DND-41 (cell line): ENCODE data around the gene PACRG.

Source experiments
- EZH2 ChIP-seq: IDR thresholded peaks from 3 replicates; pipeline ENCODE4 v1.6.1; 2012; ENCODE audit warnings: borderline replicate concordance, low read depth, mild to moderate bottlenecking, moderate library complexity, low read length, inconsistent platforms; ENCODE audit not compliant: severe bottlenecking
- TF ChIP-seq, protein P1 (sequence below): IDR thresholded peaks from 2 replicates; pipeline ENCODE4 v1.5.1; 2012; ENCODE audit warnings: borderline replicate concordance, low read length, moderate library complexity, mild to moderate bottlenecking; ENCODE audit not compliant: poor library complexity, severe bottlenecking; ENCODE audit errors: extremely low read depth

DNA sequence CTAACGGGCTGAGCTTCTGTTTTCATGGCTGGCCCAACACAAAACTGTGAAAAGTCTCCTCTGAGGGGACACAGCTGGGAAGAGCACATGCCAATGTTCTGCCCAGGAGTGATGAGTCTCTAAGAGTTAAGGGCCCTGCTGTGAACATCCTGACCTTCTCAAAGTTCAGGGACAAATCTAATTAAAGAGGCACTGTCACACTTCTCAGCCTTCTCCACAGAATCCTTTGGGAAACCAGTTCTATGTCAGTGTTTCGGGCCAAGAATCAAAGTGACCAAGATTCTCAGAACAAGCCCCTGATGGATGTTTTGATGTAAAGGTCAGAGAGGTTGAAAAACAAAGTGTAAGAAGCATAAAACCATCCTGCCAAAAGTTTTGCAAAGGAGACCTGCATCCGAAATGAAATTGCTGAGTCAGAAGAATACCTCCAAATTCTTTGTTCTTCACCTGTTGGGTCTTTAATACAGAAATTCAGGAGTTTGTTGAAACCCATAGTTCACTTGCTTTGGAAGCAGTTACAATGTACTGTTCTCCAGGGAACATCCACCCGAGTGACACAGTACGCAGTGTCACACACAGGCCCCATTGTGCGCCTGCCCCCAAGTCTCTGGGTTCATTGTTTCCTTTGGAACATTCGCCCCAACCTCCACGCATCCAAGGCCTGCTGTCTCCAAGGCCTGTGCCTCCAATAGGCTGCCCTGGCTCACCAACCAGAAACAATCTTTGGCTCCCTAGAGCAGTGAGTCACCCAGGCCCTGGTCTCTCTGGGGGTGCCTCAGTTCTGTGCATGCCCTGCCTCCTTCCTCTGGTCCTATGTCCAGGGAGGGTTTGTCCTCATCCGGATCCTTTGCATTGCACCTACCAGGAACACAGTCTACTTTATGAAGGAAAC lies 621.3 kb downstream of the PACRG start:
- TF ChIP-seq EZH2, result no peak
- TF ChIP-seq, protein P1, sequence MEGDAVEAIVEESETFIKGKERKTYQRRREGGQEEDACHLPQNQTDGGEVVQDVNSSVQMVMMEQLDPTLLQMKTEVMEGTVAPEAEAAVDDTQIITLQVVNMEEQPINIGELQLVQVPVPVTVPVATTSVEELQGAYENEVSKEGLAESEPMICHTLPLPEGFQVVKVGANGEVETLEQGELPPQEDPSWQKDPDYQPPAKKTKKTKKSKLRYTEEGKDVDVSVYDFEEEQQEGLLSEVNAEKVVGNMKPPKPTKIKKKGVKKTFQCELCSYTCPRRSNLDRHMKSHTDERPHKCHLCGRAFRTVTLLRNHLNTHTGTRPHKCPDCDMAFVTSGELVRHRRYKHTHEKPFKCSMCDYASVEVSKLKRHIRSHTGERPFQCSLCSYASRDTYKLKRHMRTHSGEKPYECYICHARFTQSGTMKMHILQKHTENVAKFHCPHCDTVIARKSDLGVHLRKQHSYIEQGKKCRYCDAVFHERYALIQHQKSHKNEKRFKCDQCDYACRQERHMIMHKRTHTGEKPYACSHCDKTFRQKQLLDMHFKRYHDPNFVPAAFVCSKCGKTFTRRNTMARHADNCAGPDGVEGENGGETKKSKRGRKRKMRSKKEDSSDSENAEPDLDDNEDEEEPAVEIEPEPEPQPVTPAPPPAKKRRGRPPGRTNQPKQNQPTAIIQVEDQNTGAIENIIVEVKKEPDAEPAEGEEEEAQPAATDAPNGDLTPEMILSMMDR, result no peak
